Esophagus muscularis mucosa (tissue), 4 donors: ENCODE results near the gene ARHGEF10L.

Source experiments
- CTCF ChIP-seq, 3 experiments: fragments of 200-600 bp in 2 of 3; fragments of 450-650 bp in 1 of 3; sonication (generic) in 2 of 3; IDR thresholded peaks; one replicate each; pipeline ENCODE4 v1.5.1; 2017 to 2019; ENCODE audit warnings: antibody characterized with exemption in 3 of 3, mild to moderate bottlenecking in 2 of 3, moderate library complexity in 1 of 3
- EP300 ChIP-seq: sonication (generic); formaldehyde crosslinking; IDR thresholded peaks from one replicate; pipeline ENCODE4 v1.6.1; 2017; ENCODE audit warnings: antibody characterized with exemption
- POLR2A ChIP-seq: fragments of 450-650 bp; IDR thresholded peaks from one replicate; pipeline ENCODE4 v1.6.1; 2017; ENCODE audit warnings: antibody characterized with exemption, moderate library complexity, mild to moderate bottlenecking, low read depth
- POLR2AphosphoS5 ChIP-seq, 2 donors: sonication (generic); formaldehyde crosslinking; IDR thresholded peaks; one replicate each; pipeline ENCODE4 v1.6.1; 2017; ENCODE audit warnings: antibody characterized with exemption in 2 of 2

DNA sequence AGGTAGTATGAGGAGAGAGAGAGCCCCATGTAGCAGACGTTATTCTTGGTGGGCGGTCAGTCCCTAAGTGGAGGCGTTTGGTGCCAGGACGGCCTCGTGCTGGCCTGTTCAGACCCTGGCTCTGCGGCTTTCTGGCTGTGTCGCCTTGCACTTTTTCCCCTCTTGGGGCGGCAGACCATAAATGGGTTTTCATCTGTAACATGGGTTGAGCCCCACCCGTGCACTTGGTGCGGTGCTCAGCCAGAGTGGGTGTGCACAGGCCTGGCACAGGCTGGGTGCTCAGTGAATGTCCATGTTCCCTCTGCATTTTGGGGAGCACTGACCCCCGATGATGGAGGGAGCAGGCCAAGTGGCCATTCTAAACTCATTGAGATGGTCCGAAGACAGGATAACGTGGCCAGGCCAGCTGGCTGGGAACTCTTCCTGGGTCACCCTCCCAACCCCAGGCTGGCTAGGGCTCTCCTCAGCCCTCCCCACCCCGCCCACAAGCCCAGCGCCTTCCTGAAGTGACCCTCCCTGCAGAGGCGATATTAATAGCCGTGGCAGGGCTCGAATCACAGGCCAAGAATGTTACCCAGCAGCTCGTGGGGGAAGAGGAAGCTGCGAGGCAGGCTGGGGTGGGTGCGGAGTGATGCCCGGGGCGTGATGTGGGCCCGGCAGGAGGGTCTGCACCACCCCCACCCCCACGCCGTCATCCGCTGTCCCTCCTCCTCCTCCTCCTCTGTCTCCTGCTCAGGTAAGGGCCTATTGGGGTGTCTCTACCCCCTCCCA, 78.5 kb downstream of the ARHGEF10L start:
- peak; percentile 53 to 80 for TF ChIP-seq POLR2AphosphoS5 (IDR thresholded peaks at IDR 0.05)
- TF ChIP-seq EP300: no peak
- TF ChIP-seq CTCF (IDR thresholded peaks at IDR 0.05): no peak
- peak; percentile 25 for TF ChIP-seq POLR2A
